GM21515 (cell line): Measurements from ENCODE around the gene ARMS2.

Experiments
- ATAC-seq: cut with Tn5 transposase; IDR thresholded peaks from one replicate; pipeline ENCODE4 v1.9.1; 2021; ENCODE audit not compliant: unreplicated experiment

Gene ARMS2

GRCh38 chr10:122454603-122455080 is at the start of gene ARMS2:
Gene ARMS2 (plus strand): TSS chr10:122454653. CDS start chr10:122454728, 75 bp downstream.
- no peak for ATAC-seq

GRCh38 chr10:122407375-122408125 is 46.9 kb upstream of the ARMS2 start:
- no peak for ATAC-seq

GRCh38 chr10:122413327-122413726 is 41.1 kb upstream of the ARMS2 start:
- no peak for ATAC-seq

GRCh38 chr10:122417667-122418066 is 36.8 kb upstream of the ARMS2 start:
- no peak for ATAC-seq

- ATAC-seq: no peak
These were observed 35.4 kb upstream of the ARMS2 start for GRCh38 chr10:122419016-122419415.

GRCh38 chr10:122419876-122420623 is 34.4 kb upstream of the ARMS2 start:
- no peak for ATAC-seq

- ATAC-seq: no peak
These were observed 33.8 kb upstream of the ARMS2 start for GRCh38 chr10:122420624-122421007.

GRCh38 chr10:122421054-122421625 is 33.3 kb upstream of the ARMS2 start:
- ATAC-seq: no peak

- no peak for ATAC-seq
These were observed 32.7 kb upstream of the ARMS2 start for GRCh38 chr10:122421742-122422141.

- ATAC-seq: no peak
These were observed 32.0 kb upstream of the ARMS2 start for GRCh38 chr10:122422266-122422989.

- no peak for ATAC-seq
These were observed 30.4 kb upstream of the ARMS2 start for GRCh38 chr10:122424059-122424458.

- no peak for ATAC-seq
These were observed 27.6 kb upstream of the ARMS2 start for GRCh38 chr10:122426829-122427228.

- ATAC-seq: no peak
These were observed 27.2 kb upstream of the ARMS2 start for GRCh38 chr10:122427280-122427679.

GRCh38 chr10:122435212-122435827 is 19.1 kb upstream of the ARMS2 start:
- ATAC-seq: no peak

- ATAC-seq: no peak
These were observed 12.5 kb upstream of the ARMS2 start for GRCh38 chr10:122441961-122442360.

GRCh38 chr10:122445469-122445868 is 9.0 kb upstream of the ARMS2 start:
- no peak for ATAC-seq

GRCh38 chr10:122445904-122446303 is 8.5 kb upstream of the ARMS2 start:
- no peak for ATAC-seq

- ATAC-seq: no peak
These were observed 7.6 kb upstream of the ARMS2 start for GRCh38 chr10:122446668-122447423.

GRCh38 chr10:122448600-122448999 is 5.9 kb upstream of the ARMS2 start:
- no peak for ATAC-seq

- no peak for ATAC-seq
These were observed 5.3 kb upstream of the ARMS2 start for GRCh38 chr10:122449153-122449552.
